HL-60/S4 (cell line): Measurements from ENCODE around the gene OR7A10.
"Not testable (repeated sequence)": the region's sequence is repeated elsewhere in the genome, so short reads cannot be mapped to it uniquely, and the experiment has no call there.

ENCODE experiments used
- in situ Hi-C: fragments of 300-500 bp; cut with MboI; formaldehyde crosslinking; loops from 2 replicates; pipeline ENCODE4 v1.14.3; 2022; ENCODE audit warnings: low sequenced_read_pairs

OR7A10 gene

DNA sequence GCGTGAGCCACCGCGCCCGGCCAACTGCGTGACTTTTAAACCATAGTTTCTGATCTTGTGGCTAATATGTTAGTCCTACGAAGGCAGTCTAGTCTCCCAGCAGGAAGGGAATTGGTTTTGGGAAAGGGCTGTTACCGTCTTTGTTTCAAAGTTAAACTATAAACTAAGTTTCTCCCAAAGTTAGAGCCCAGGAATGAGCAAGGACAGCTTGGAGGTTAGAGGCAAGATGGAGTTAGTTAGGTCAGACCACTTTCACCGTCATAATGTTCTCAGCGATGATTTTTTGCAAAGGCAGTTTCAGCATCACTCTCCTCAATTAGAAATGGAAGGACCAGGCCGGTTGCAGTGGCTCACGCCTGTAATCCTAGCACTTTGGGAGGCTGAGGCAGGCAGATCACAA is 52.7 kb downstream of the OR7A10 start:
- in situ Hi-C loops, result no loop called here

DNA sequence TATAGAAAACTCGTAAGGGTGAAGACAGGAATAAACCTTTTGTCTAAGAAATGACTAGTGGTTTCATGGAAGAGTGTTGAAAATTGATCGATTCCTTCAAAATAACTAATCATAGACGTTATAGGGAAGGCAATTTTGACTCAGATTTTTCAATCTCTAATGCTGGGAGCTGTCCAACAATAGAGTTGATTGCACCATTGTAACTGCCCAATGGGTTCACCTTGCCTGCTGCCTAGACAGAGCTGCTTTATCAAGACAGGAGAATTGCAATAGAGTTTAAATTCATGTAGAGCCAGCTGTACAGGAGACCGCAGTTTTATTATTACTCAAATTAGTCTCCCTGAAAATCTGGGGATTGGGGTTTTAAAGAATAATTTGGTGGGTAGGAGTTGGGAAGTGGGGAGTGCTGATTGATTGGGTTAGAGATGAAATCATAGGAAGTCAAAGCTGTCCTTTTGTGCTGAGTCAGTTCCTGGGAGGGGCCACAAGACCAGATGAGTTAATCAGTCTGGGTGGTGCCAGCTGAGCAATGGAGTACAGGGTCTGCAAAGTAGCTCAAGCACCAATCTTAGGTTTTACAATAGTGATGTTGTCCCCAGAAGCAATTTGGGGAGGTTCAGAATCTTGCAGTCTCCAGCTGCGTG is 53.5 kb downstream of the OR7A10 start:
- in situ Hi-C loops, result no loop called here

DNA sequence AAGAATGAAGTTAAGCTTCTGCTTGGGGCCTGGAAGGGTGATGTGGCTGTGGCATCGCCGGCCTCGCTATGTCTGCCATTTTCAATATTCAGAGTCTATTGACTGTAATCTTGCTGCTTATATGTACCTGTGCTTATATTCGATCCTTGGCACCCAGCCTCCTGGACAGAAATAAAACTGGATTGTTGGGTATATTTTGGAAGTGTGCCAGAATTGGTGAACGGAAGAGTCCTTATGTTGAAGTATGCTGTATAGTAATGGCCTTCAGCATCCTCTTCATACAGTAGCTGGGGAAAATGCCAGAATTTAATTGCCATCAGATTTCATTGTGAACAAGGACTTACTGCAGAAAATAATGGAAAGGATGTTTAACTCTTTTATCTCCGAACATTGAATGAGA is 56.5 kb downstream of the OR7A10 start:
- in situ Hi-C loops, result not testable (repeated sequence)
